Non-pigmented ciliary epithelial cell (primary cell): Measurements from ENCODE around the gene RPS6KB2.
"Not testable (repeated sequence)": the region's sequence is repeated elsewhere in the genome, so short reads cannot be mapped to it uniquely, and the experiment has no call there.

ENCODE experiments used
- DNase-seq: peaks from one replicate; pipeline ENCODE4 v3.0.0-alpha.2; 2010; ENCODE audit warnings: low read depth

RPS6KB2 gene

GRCh38 chr11:67466962-67467771, 38.9 kb downstream of the RPS6KB2 start:
- no peak for DNase-seq

GRCh38 chr11:67468056-67468455, 39.8 kb downstream of the RPS6KB2 start:
- DNase-seq, result no peak

GRCh38 chr11:67468456-67468758, 40.1 kb downstream of the RPS6KB2 start:
- no peak for DNase-seq

GRCh38 chr11:67468759-67469507, 40.6 kb downstream of the RPS6KB2 start, which contains the start of gene TMEM134:
Gene TMEM134, minus strand, starts transcription at chr11:67469251. Its CDS starts 59 bp downstream, at chr11:67469192.
- DNase-seq, result peak; percentile 52

DNA sequence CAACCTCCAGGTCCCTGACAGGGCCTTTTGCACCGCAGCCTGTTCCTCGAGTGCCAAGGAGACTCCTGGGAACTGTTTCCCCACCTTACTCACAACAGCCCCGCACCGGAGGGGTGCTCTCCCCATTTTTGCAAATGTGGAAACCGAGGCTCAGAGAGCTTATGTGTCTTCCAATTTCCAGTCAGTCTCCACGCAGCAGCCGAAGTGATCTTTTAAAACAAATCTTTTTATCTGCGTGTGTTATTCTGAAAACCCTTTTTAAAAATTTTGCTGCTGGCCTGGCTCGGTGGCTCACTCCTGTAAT, 41.2 kb downstream of the RPS6KB2 start:
- no peak for DNase-seq

GRCh38 chr11:67470337-67471002, 42.2 kb downstream of the RPS6KB2 start:
- no peak for DNase-seq

DNA sequence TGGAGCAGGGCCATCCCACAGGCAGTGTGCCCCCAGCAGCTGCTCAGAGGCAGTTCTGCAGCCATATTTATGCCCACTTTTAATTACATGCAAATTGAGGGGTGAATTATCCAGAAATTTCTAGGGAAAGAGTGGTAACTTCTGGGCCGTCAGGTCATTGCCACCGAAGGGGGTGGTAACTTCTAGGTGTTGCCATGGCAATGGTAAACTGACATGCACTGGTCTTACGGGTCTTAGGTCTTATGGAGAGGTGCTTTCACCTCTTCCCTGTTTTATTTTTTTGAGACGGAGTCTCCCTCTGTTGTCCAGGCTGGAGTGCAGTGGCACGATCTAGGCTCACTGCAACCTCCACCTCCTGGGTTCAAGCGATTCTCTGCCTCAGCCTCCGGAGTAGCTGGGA, 44.6 kb downstream of the RPS6KB2 start:
- DNase-seq, result no peak

DNA sequence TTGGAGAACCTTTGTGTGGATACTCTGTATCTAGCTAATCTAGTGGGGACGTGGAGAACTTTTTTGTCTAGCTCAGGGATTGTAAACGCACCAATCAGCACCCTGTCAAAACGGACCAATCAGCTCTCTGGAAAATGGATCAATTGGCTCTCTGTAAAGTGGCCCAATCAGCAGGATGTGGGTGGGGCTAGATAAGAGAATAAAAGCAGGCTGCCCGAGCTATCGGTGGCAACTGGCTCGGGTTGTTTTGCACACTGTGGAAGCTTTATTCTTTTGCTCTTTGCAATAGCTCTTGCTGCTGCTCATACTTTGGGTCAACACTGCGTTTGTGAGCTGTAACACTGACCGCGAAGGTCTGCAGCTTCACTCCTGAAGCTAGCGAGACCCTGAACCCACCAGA, 48.4 kb downstream of the RPS6KB2 start:
- DNase-seq, result not testable (repeated sequence)

DNA sequence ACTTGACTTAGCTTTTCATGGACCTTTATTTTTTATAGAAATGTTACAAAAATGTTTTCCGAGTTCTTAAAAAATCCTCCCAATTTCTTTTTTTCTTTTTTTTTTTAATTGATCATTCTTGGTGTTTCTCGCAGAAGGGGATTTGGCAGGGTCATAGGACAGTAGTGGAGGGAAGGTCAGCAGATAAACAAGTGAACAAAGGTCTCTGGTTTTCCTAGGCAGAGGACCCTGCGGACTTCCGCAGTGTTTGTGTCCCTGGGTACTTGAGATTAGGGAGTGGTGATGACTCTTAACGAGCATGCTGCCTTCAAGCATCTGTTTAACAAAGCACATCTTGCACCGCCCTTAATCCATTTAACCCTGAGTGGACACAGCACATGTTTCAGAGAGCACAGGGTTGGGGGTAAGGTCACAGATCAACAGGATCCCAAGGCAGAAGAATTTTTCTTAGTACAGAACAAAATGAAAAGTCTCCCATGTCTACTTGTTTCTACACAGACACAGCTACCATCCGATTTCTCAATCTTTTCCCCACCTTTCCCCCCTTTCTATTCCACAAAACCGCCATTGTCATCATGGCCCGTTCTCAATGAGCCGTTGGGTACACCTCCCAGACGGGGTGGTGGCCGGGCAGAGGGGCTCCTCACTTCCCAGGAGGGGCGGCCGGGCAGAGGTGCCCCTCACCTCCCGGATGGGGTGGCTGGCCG, 49.2 kb downstream of the RPS6KB2 start:
- not testable (repeated sequence) for DNase-seq

DNA sequence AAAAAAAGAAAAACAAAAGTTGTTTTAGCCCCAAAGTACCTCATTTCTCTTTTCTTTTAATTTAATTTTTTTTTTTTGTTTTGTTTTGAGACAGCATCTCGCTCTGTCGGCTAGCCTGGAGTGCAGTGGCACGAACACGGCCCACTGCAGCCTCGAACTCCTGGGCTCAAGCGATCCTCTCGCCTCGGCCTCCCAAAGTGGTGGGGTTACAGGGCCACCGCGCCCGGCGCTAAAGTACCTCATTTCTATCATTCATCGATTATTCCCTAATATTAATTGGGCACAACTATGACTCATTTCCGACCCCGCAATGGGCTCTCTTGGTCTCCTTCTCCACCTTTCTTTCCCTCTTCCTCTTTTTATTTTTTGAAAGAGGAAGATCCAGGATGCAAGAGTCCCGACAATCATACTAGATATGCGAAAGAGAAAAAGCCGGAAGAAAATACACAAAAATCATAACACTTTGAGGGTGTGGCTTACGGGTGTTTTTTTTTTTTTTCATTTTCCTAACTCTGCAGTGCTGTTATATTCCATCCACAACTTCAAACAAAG, 54.1 kb downstream of the RPS6KB2 start:
- DNase-seq, result no peak

DNA sequence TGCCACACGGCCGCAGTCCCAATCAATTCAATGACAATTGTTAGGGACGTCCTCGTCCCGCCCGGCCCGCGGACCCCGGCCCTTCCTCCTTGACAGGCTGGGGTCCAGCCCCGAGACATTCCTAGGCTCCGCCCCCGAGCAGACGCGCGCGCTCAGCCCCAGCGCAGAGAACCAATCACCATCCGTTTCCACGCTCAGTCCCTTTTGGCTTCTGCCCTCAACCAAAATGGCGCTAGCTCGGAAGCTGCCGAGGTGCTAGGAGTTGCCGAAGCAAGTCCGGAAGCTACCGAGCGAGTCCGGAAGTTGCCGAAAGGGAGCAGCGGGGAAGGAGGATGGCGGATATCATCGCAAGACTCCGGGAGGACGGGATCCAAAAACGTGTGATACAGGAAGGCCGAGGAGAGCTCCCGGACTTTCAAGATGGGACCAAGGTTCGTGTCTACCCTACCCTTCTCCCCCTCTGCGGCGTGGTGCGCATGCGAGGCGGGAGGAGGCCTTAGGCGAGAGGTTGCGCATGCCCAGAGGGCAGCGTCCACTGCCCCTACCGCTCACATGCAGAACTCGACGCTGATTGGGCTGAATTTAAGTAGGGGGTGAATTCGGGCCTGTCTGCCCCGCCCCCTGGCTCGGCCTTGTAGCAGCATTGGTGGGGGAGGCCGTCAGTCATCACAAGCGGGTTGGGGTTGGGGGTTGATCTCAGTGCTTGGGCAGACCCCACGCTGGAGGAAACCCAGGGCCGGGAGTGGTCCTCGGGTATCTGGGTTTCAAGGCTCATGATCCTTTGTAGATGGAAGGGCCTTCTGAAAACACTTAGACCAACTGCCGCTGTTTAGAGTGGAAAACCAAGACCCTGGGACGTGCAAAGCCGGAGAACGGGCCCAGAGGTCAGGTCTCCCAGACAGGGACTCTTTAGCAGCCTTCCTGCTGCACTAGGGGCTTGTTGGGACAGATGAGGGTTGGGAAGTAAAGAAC, 54.8 kb downstream of the RPS6KB2 start, which contains the start of gene AIP:
Gene AIP (plus strand): TSS at position 200 of the 972 bp plus-strand sequence. CDS start 133 bp downstream, at position 333.
- peak; percentile 92 for DNase-seq

DNA sequence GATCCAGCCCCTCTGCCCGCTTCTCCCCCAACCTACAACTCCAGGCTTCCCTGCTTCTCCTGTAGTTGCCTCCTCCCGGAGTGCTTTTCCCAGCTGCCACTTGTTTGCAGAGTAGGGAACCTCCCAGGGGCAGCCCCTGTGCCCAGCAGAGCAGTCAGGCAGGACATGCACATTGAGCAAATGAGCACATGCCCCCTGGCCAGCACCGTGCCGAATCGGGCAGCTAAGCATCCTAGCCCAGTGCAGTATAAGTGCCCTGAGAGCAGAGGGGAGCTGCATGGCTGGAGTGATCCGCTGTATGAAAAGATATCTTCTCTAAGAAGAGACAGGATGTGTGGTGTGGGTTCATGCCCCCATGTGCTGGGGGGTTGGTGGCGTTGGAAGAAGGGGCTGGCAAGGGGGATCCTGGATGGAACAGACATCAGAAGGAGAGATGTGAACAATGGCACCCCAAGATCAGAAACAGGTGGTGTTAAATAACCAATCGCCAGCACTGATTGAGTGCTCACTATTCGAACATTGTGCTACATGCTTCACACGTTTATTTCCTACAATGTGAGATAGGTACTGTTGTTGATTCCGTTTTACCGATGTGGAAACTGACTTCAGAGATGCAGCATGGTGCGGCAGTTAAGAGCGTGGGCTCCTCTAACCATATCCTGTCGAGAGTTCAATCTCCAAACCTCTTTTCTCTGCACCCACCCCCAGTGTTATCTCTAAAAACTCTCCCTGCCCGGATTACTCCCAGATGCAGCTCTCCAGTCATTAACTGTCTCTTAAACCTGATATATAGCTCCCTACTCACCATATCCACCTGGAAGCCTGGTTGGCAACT, 55.8 kb downstream of the RPS6KB2 start:
- DNase-seq, result no peak

- DNase-seq, result no peak
Observed at GRCh38 chr11:67484847-67485311, 56.6 kb downstream of the RPS6KB2 start.
